Kidney (tissue), 14 donors: ENCODE measurements around the gene FASTKD2. TPM values are rescaled to one million over a fixed set of nuclear protein-coding genes. Genes with fewer than 3 reads are reported as not detected.

Experiments
- DNase-seq, 5 donors: peaks; one replicate each; pipeline ENCODE4 v3.0.0-alpha.2; 2013 to 2020
- FAIRE-seq: peaks from 2 replicates; lab custom pipeline; 2012; peaks lifted over from hg19 to GRCh38; lab: Jason Lieb, UNC
- H3K27ac ChIP-seq, 2 donors: one replicate each; pipeline ENCODE4 v1.7.0; 2013; ENCODE audit warnings: low read depth in 2 of 2, low read length in 2 of 2, inconsistent platforms in 1 of 2
- H3K27me3 ChIP-seq: one replicate; pipeline ENCODE4 v1.7.1; 2013; ENCODE audit warnings: low read length, inconsistent platforms; ENCODE audit not compliant: control insufficient read depth, insufficient read depth
- H3K36me3 ChIP-seq, 3 donors: one replicate each; pipeline versions ENCODE4 v1.7.0 to v1.7.1; 2013; ENCODE audit warnings: low read length in 3 of 3, control low read depth in 1 of 3, inconsistent platforms in 1 of 3; ENCODE audit not compliant: insufficient read depth in 3 of 3, control insufficient read depth in 2 of 3
- H3K4me1 ChIP-seq, 3 donors: one replicate each; pipeline versions ENCODE4 v1.7.0 to v1.7.1; 2013; ENCODE audit warnings: low read length in 3 of 3, inconsistent platforms in 1 of 3, low read depth in 1 of 3; ENCODE audit not compliant: control insufficient read depth in 2 of 3, insufficient read depth in 2 of 3
- H3K4me3 ChIP-seq, 3 donors: one replicate each; pipeline versions ENCODE4 v1.7.0 to v1.8.1; 2013; ENCODE audit warnings: low read length in 3 of 3, control low read depth in 1 of 3, inconsistent platforms in 1 of 3
- H3K9ac ChIP-seq, 3 donors: one replicate each; pipeline versions ENCODE4 v1.7.0 to v1.7.1; 2013; ENCODE audit warnings: low read length in 3 of 3, control low read depth in 1 of 3, inconsistent platforms in 1 of 3
- H3K9me3 ChIP-seq, 3 donors: one replicate each; pipeline versions ENCODE4 v1.7.0 to v1.7.1; 2013; ENCODE audit warnings: low read length in 3 of 3, control low read depth in 1 of 3, inconsistent platforms in 1 of 3; ENCODE audit not compliant: control insufficient read depth in 2 of 3, insufficient read depth in 1 of 3
- intact Hi-C: fragments of 100-400 bp; cut with DNase I; formaldehyde crosslinking; loops from one replicate; pipeline ENCODE4 v1.11.1; 2022
- polyA plus RNA-seq: library from polyadenylated mRNA; stranded (reverse); fragments of 350-450 nt; fragmentation: Illumina TruSeq; extraction: RNeasy Lipid Tissue Mini Kit (QIAGEN cat#74804); gene quantifications from one replicate; pipeline ENCODE4 v1.2.3, GENCODE V29; 2014; ENCODE audit warnings: low read depth, low replicate concordance; ENCODE audit not compliant: insufficient read depth
- total RNA-seq: library from RNA; stranded (reverse); fragmentation: NEBNext Ultra II Directional; extraction: Animal tissue kit (Norgen Biotek cat#: 25700); gene quantifications from one replicate; pipeline ENCODE4 v1.2.1, GENCODE V29; 2021
- TF ChIP-seq, protein P1 (sequence below): IDR thresholded peaks from 3 replicates; pipeline ENCODE4 v1.5.1; 2012; ENCODE audit warnings: mild to moderate bottlenecking, moderate library complexity, borderline replicate concordance; ENCODE audit not compliant: insufficient read depth; ENCODE audit errors: extremely low read depth
- donor health status: control.
- donor health status: control.
- donor health status: control.
- donor health status: control.
- donor health status: control.
- donor health status: DM: yes; HTN: yes; CAD: no.
- donor health status: Normal renal cell carcinoma (clear cell type).

The FASTKD2 gene
- total and polyA plus RNA-seq, 2 donors from 2014 or later, result 13.9 to 27.0 TPM

DNA sequence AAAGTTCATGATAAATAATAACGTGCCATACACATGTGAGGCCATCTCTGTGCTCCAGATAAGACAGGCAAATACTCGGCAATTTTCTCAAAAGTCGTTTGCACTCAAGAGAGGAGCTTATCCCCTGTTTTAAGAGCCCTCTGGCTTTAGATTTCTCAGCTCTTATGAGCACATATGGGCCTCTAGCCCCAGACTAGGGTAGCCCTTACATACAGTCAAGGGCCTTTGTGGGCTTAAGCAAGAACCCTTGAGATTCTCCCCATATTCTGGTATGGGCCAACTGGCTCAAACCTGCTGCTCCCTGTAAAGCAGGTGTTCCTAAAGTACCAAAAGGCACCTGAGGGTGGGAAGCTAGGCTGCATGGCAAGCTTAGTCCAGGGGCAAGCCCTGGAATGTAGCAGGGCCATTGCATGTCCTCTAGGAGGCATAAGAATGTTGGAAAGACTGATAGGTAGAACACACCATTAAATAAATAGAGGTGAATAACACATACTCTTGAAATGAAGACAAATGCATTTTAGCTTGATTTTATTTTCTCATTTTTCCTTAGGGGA, 66.1 kb downstream of the FASTKD2 start:
- no peaks in the 10 kb centered on the region for H3K4me1 ChIP-seq
- H3K27me3 ChIP-seq, result no peaks in the 10 kb centered on the region
- no peak for DNase-seq
- no peak overlapping the region for H3K9ac ChIP-seq
- no peak for FAIRE-seq
- no peak overlapping the region for H3K4me3 ChIP-seq
- peaks cover 0 to 13% (median 6%) of the 10 kb centered on the region in 3 donors for H3K9me3 ChIP-seq
- peaks cover 0 to 5% (median 0%) of the 10 kb centered on the region in 3 donors for H3K36me3 ChIP-seq
- TF ChIP-seq, protein P1, sequence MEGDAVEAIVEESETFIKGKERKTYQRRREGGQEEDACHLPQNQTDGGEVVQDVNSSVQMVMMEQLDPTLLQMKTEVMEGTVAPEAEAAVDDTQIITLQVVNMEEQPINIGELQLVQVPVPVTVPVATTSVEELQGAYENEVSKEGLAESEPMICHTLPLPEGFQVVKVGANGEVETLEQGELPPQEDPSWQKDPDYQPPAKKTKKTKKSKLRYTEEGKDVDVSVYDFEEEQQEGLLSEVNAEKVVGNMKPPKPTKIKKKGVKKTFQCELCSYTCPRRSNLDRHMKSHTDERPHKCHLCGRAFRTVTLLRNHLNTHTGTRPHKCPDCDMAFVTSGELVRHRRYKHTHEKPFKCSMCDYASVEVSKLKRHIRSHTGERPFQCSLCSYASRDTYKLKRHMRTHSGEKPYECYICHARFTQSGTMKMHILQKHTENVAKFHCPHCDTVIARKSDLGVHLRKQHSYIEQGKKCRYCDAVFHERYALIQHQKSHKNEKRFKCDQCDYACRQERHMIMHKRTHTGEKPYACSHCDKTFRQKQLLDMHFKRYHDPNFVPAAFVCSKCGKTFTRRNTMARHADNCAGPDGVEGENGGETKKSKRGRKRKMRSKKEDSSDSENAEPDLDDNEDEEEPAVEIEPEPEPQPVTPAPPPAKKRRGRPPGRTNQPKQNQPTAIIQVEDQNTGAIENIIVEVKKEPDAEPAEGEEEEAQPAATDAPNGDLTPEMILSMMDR, result no peak
- H3K27ac ChIP-seq, result no peak overlapping the region
- intact Hi-C loops, result no loop called here

DNA sequence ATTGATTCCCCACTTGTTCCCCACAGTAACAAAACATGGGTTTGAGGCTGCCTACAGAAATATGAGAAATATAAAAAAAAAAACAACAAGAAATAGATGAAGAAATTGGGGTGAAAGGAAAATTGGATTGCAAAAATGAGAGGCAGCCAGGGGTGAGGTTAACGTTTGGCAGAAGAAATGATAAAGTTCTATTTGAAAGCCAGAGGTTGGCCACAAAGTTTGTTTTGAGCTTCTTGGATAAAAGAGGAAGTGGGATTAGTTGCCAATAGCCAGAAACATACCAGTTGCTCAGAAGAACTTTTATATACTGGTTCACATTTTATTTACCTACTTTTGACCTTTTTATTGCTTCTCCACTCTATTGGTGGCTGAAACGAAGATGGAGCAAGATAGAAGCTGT, 67.5 kb downstream of the FASTKD2 start:
- TF ChIP-seq, protein P1, result no peak
- peaks cover 0 to 5% (median 0%) of the 10 kb centered on the region in 3 donors for H3K36me3 ChIP-seq

DNA sequence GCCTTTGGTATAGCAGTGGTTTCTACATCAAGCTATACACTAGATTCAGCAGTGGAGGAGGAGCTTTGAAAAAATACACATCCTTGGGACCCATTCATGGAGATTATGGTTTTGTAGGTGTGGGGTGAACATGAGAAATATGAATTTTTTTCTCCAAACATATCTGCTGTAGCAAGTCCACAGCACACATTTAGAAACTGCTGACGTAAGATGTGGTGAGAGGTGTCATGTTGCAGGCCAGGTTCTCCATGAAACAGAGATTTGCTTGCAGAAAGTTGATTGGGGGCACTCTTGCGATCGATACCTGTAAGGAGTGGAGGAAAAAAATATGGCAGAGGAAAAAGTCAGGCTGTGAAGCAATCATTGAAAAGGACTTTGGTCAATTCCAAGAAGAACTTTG, 67.9 kb downstream of the FASTKD2 start:
- no peaks in the 10 kb centered on the region for H3K4me1 ChIP-seq
- H3K36me3 ChIP-seq, result peaks cover 0 to 5% (median 0%) of the 10 kb centered on the region in 3 donors
- TF ChIP-seq, protein P1, result no peak
- intact Hi-C loops, result no loop called here
- H3K27ac ChIP-seq, result no peak overlapping the region
- peaks cover 0 to 13% (median 6%) of the 10 kb centered on the region in 3 donors for H3K9me3 ChIP-seq
- H3K9ac ChIP-seq, result no peak overlapping the region
- no peaks in the 10 kb centered on the region for H3K27me3 ChIP-seq
- DNase-seq (no peak), FAIRE-seq (no peak)
- H3K4me3 ChIP-seq, result no peak overlapping the region

More for the DNA sequence above, 67.5 kb downstream of the FASTKD2 start:
- Histone ChIP-seq H3K27me3 (no peaks in the 10 kb centered on the region), H3K4me3 (no peak overlapping the region), H3K4me1 (no peaks in the 10 kb centered on the region), H3K27ac (no peak overlapping the region), H3K9me3 (peaks cover 0 to 13% (median 6%) of the 10 kb centered on the region in 3 donors), H3K9ac (no peak overlapping the region)
- intact Hi-C loops, result no loop called here
- FAIRE-seq (no peak), DNase-seq (no peak)
